Lung (tissue), 12 donors: Measurements from ENCODE around the gene KPNA6. TPM values are rescaled to one million over a fixed set of nuclear protein-coding genes. Genes with fewer than 3 reads are reported as not detected.

Experiments used
- ATAC-seq: fragments of 200-7000 bp; cut with Tn5 transposase; one replicate; pipeline ENCODE4 v1.9.1; 2020; ENCODE audit warnings: moderate number of reproducible peaks; ENCODE audit not compliant: insufficient read depth, low FRiP score
- DNase-seq, 3 donors: peaks; one replicate each; pipeline ENCODE4 v3.0.0-alpha.2; 2013 to 2017
- H3K27ac ChIP-seq, 2 donors: one replicate each; pipeline ENCODE4 v1.5.1; 2013; ENCODE audit warnings: mild to moderate bottlenecking in 2 of 2, moderate library complexity in 2 of 2, control low read depth in 1 of 2, inconsistent platforms in 1 of 2, low read depth in 1 of 2, low read length in 1 of 2
- H3K27me3 ChIP-seq, 3 donors: one replicate each; pipeline ENCODE4 v1.5.1; 2013; ENCODE audit warnings: low read length in 2 of 3; ENCODE audit not compliant: control insufficient read depth in 3 of 3, insufficient read depth in 3 of 3
- H3K36me3 ChIP-seq, 4 donors: one replicate each; pipeline ENCODE4 v1.5.1; 2013; ENCODE audit warnings: low read length in 4 of 4, mild to moderate bottlenecking in 1 of 4, moderate library complexity in 1 of 4; ENCODE audit not compliant: control insufficient read depth in 4 of 4, insufficient read depth in 4 of 4
- H3K4me1 ChIP-seq, 5 donors: one replicate each; pipeline ENCODE4 v1.5.1; 2013; ENCODE audit warnings: low read length in 5 of 5, mild to moderate bottlenecking in 2 of 5, moderate library complexity in 1 of 5; ENCODE audit not compliant: control insufficient read depth in 5 of 5, insufficient read depth in 5 of 5
- H3K4me3 ChIP-seq: one replicate; pipeline ENCODE4 v1.5.1; 2013; ENCODE audit warnings: mild to moderate bottlenecking, control low read depth, moderate library complexity
- H3K9ac ChIP-seq, 2 donors: one replicate each; pipeline ENCODE4 v1.5.1; 2013; ENCODE audit warnings: low read length in 2 of 2, control low read depth in 1 of 2; ENCODE audit not compliant: insufficient read depth in 1 of 2
- H3K9me3 ChIP-seq, 4 donors: one replicate each; pipeline ENCODE4 v1.5.1; 2013; ENCODE audit warnings: low read length in 3 of 4, mild to moderate bottlenecking in 1 of 4, moderate library complexity in 1 of 4; ENCODE audit not compliant: control insufficient read depth in 4 of 4, insufficient read depth in 3 of 4
- CTCF ChIP-seq: IDR thresholded peaks from 2 replicates; pipeline ENCODE4 v1.5.1; 2012; ENCODE audit warnings: mild to moderate bottlenecking; ENCODE audit errors: control extremely low read depth, extremely low read depth
- WGBS, 2 donors: extraction: QIAGEN DNeasy Blood & Tissue Kit; methylation state at CpG; one replicate each; pipeline ENCODE4 v1.1.7; 2013; 5-methylcytosine and 5-hydroxymethylcytosine counted together
- polyA plus RNA-seq, 2 donors: library from polyadenylated mRNA; stranded (reverse); fragments of 200-250 nt; gene quantifications; one replicate each; pipeline ENCODE4 v1.2.1, GENCODE V29; 2013
- total RNA-seq, 2 donors: library from RNA; depleted of rRNA in 1 of 2; stranded (reverse); fragments of >200 nt in 1 of 2; gene quantifications; one replicate each; pipeline ENCODE4 v1.2.1, GENCODE V29; 2014 to 2021
- donor health status: control.
- donor health status: control.
- donor health status: Bipolar disorder and iron deficiency.
- donor health status: healthy.
- donor health status: DM: yes; HTN: yes; CAD: no.

Gene KPNA6
- total and polyA plus RNA-seq, 4 donors, result 7.9 to 54.0 (median 23.2) TPM

GRCh38 chr1:32179443-32180185, 71.8 kb downstream of the KPNA6 start, which contains the start of gene TXLNA:
TSS of gene TXLNA (plus strand) at chr1:32179675. CDS start at chr1:32180346, 671 bp downstream.
- Histone ChIP-seq H3K4me3 (peak within 1 kb of the TSS; percentile 61), H3K4me1 (peaks cover 2 to 23% (median 12%) of the 10 kb centered on the region in 5 donors), H3K27me3 (no peaks in the 10 kb centered on the region), H3K27ac (peak within 1 kb of the TSS; percentile 96), H3K9ac (peak within 1 kb of the TSS; percentile 65 to 82), H3K9me3 (no peaks in the 10 kb centered on the region), H3K36me3 (peaks cover 0 to 18% (median 13%) of the 10 kb centered on the region in 4 donors)
- no peak for TF ChIP-seq CTCF
- WGBS, 2 donors, result 0 to 1% methylated on average over 54 to 79 of the region's 79 CpGs
- DNase-seq (peak; percentile 93 to 96 (median 94)), ATAC-seq (peak; percentile 94)

GRCh38 chr1:32180186-32181060, 72.6 kb downstream of the KPNA6 start:
- Histone ChIP-seq H3K9me3 (no peaks in the 10 kb centered on the region), H3K4me1 (peaks cover 2 to 23% (median 12%) of the 10 kb centered on the region in 5 donors), H3K4me3 (peak overlapping the region; percentile 43), H3K27ac (peak overlapping the region; percentile 96), H3K36me3 (peaks cover 4 to 19% (median 16%) of the 10 kb centered on the region in 4 donors), H3K9ac (peak overlapping the region; percentile 69 to 82), H3K27me3 (no peaks in the 10 kb centered on the region)
- DNase-seq (peak in 2 of 3 donors; percentile 40 to 57), ATAC-seq (peak; percentile 30)
- TF ChIP-seq CTCF, result no peak
- 5 to 8% methylated on average over 32 to 36 of the region's 36 CpGs for whole genome bisulfite sequencing, 2 donors

- H3K9me3 ChIP-seq, result no peaks in the 10 kb centered on the region
- H3K9ac ChIP-seq, result peak overlapping the region; percentile 69 to 82
- peak overlapping the region in 1 of 2 donors; percentile 6 for H3K27ac ChIP-seq
- H3K36me3 ChIP-seq, result peaks cover 4 to 20% (median 17%) of the 10 kb centered on the region in 4 donors
- peaks cover 2 to 23% (median 12%) of the 10 kb centered on the region in 5 donors for H3K4me1 ChIP-seq
- TF ChIP-seq CTCF, result no peak
- H3K27me3 ChIP-seq, result no peaks in the 10 kb centered on the region
- ATAC-seq, result no peak
- 79 to 81% methylated on average over 9 of the region's 9 CpGs for WGBS, 2 donors
- H3K4me3 ChIP-seq, result no peak overlapping the region
- no peak for DNase-seq
Observed at GRCh38 chr1:32181065-32181464, 73.2 kb downstream of the KPNA6 start.
